ENCODE results near the gene MADD. TPM values are rescaled to one million over a fixed set of nuclear protein-coding genes. Genes with fewer than 3 reads are reported as not detected.

Gene MADD
- total and polyA plus RNA-seq, 8 donors, result 13.6 to 131 (median 42.6) TPM

DNA sequence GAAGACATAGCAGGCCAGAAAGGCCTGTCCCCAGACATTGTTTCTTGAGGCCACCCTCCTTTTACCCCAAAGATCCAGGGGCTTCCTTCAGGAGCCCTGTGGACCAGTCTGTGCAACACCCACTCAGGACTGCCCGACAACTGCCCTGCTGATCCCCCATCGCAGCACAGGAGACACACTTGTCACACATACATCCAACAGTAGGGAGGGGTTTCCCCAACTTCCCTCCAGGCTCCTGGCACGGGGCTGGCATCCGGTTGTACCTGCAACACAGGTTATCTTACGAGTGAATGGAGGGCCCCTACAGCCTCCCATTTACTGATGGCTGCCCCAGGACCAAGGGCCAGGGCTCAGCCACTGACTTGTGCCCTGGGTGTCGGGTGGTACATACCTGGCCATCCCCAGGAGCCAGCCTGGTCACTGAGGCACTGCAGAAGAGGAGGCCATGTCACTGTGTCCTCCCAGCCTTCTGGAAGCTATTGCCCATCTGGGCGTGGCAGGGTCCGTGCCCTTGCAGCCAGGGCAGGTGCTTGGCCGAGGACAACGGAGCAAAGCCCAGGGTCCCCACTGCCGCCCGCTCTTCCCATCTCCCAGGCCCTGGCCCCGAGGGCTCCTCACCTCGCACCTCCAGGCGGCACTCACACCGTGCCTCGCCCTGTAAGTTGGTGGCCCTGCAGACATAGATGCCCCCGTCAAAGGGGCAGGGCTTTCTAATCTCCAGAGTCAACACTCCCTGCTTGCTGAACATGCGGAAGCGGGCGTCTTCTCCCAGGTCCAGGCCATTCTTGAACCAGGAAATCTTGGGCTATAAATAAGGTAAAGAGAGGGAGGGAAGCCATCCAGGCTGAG, 61.7 kb downstream of the MADD start:
- no peaks in the 10 kb centered on the region for H3K9me3 ChIP-seq
- intact Hi-C loops (cut with DNase I; ENCODE audit: low total_unique reads), result no loop called here
- peaks cover 24 to 41% (median 28%) of the 10 kb centered on the region in 4 donors for H3K4me1 ChIP-seq
- WGBS, 5 donors, result 35 to 57% (median 44%) methylated on average over 9 to 21 of the region's 21 CpGs
- no peaks in the 10 kb centered on the region for H3K27me3 ChIP-seq
- DNase-seq, result peak; percentile 77 to 88
- peaks cover 0 to 28% (median 0%) of the 10 kb centered on the region in 4 donors for H3K36me3 ChIP-seq
- H3K27ac ChIP-seq, result peak overlapping the region; percentile 46 to 69 (median 57)
- H3K4me3 ChIP-seq, result peak overlapping the region in 1 of 4 donors; percentile 9
- TF ChIP-seq, protein P1, sequence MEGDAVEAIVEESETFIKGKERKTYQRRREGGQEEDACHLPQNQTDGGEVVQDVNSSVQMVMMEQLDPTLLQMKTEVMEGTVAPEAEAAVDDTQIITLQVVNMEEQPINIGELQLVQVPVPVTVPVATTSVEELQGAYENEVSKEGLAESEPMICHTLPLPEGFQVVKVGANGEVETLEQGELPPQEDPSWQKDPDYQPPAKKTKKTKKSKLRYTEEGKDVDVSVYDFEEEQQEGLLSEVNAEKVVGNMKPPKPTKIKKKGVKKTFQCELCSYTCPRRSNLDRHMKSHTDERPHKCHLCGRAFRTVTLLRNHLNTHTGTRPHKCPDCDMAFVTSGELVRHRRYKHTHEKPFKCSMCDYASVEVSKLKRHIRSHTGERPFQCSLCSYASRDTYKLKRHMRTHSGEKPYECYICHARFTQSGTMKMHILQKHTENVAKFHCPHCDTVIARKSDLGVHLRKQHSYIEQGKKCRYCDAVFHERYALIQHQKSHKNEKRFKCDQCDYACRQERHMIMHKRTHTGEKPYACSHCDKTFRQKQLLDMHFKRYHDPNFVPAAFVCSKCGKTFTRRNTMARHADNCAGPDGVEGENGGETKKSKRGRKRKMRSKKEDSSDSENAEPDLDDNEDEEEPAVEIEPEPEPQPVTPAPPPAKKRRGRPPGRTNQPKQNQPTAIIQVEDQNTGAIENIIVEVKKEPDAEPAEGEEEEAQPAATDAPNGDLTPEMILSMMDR (IDR thresholded peaks at IDR 0.05), result no peak
- peak in 1 of 3 donors; percentile 82 for TF ChIP-seq POLR2AphosphoS5 (IDR thresholded peaks at IDR 0.05)

DNA sequence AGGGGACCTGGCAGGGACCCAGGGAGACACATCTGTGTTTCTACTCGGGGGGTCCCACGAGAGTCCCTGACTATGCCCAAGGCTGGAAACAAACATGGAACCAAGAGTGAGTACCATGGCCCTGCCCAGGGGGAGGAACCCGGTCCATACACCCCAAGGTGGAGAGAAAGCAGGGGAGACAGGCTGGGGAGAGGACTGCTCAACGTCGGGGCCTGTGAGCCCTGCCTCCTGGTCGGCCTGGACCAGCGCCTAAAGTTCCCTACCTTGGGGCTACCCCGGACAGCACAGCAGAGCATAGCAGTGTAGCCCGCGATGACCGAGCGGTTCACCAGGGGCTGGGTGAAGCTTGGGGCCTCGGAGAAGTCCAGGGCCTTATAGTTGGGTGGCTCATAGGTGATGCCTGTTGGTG, 62.4 kb downstream of the MADD start:
- H3K27ac ChIP-seq, result peak overlapping the region; percentile 46 to 69 (median 57)
- H3K36me3 ChIP-seq, result peaks cover 0 to 24% (median 0%) of the 10 kb centered on the region in 4 donors
- WGBS, 5 donors, result 65 to 81% (median 71%) methylated on average over 13 of the region's 13 CpGs
- H3K9me3 ChIP-seq, result no peaks in the 10 kb centered on the region
- peak overlapping the region in 1 of 4 donors; percentile 9 for H3K4me3 ChIP-seq
- no peak for DNase-seq
- H3K4me1 ChIP-seq, result peaks cover 24 to 41% (median 28%) of the 10 kb centered on the region in 4 donors
- no peaks in the 10 kb centered on the region for H3K27me3 ChIP-seq
- no peak for TF ChIP-seq EP300 (IDR thresholded peaks at IDR 0.05)
- TF ChIP-seq POLR2AphosphoS5 (IDR thresholded peaks at IDR 0.05), result no peak
- no peak for TF ChIP-seq POLR2A (IDR thresholded peaks at IDR 0.05)
- TF ChIP-seq, protein P1 (IDR thresholded peaks at IDR 0.05), result no peak
- intact Hi-C loops (cut with DNase I; ENCODE audit: low total_unique reads), result no loop called here

DNA sequence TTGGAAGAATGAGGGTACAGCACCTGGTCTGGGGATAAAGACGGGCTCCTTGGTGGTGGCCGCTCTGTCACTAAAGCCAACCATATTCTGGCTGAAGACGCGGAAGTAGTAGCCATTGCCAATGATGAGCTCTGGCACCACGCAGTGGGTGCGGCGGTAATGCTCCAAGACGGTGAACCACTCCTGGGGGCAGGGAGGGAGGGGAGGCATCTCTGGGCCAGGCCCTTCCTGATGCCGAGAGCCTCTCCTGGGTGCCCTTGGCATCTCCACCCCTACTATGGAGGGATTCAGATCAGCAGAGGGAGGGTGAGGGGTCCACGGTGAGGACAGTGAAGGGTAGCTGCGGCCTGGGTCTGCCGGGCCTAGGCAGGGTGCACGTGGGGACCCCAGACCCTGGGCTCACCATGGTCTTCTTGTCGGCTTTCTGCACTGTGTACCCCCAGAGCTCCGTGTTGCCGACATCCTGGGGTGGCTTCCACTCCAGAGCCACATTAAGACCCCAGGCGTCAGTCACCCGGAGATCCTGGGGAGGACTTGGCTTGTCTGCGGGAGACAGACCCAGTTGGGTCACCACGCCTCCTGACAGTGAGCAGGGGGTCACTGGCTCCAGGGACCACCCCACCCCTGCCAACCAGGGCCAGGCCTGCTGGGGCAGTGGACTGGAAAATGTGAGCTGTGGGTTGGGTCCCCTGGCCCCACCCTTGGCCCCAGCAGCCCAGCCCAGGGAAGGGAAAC, 63.0 kb downstream of the MADD start:
- intact Hi-C loops (cut with DNase I; ENCODE audit: low total_unique reads), result no loop called here
- no peak overlapping the region for H3K4me3 ChIP-seq
- H3K27me3 ChIP-seq, result no peaks in the 10 kb centered on the region
- peak overlapping the region in 4 of 5 donors; percentile 54 to 69 (median 61) for H3K27ac ChIP-seq
- H3K36me3 ChIP-seq, result peaks cover 0 to 18% (median 0%) of the 10 kb centered on the region in 4 donors
- DNase-seq, result no peak
- TF ChIP-seq, protein P1 (IDR thresholded peaks at IDR 0.05), result no peak
- TF ChIP-seq EP300 (IDR thresholded peaks at IDR 0.05) (no peak), POLR2A (IDR thresholded peaks at IDR 0.05) (no peak), POLR2AphosphoS5 (IDR thresholded peaks at IDR 0.05) (no peak)
- no peaks in the 10 kb centered on the region for H3K9me3 ChIP-seq
- WGBS, 5 donors, result 95 to 97% (median 96%) methylated on average over 19 to 20 of the region's 20 CpGs
- H3K4me1 ChIP-seq, result peaks cover 24 to 41% (median 28%) of the 10 kb centered on the region in 4 donors

DNA sequence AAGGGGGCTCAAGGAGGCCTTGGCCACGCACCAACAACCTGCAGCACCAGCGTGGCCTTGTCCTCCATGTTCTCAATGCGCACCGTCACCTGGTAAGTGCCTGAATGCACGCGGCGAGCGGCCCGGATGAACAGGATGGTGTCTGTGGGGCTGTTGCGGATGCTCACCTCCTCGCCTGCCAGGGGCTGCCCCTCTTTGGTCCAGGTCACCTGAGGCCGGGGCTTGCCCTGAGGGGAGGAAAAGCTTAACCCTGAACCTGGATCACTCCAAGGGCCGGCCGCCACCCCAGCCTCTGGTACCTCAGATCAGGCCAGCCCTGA, 63.6 kb downstream of the MADD start:
- H3K9me3 ChIP-seq, result no peaks in the 10 kb centered on the region
- no peak overlapping the region for H3K27ac ChIP-seq
- no peak for DNase-seq
- 95 to 100% (median 96%) methylated on average over 5 to 14 of the region's 14 CpGs for WGBS, 5 donors
- intact Hi-C loops (cut with DNase I; ENCODE audit: low total_unique reads), result no loop called here
- H3K27me3 ChIP-seq, result no peaks in the 10 kb centered on the region
- peaks cover 0 to 13% (median 0%) of the 10 kb centered on the region in 4 donors for H3K36me3 ChIP-seq
- peaks cover 24 to 41% (median 28%) of the 10 kb centered on the region in 4 donors for H3K4me1 ChIP-seq
- no peak overlapping the region for H3K4me3 ChIP-seq
- TF ChIP-seq EP300 (IDR thresholded peaks at IDR 0.05) (no peak), POLR2A (IDR thresholded peaks at IDR 0.05) (no peak), POLR2AphosphoS5 (IDR thresholded peaks at IDR 0.05) (no peak)

All from stomach (tissue), 9 donors.